Esophagus mucosa (tissue), 1 donor: ENCODE results near the gene LRRC74A. TPM values are rescaled to one million over a fixed set of nuclear protein-coding genes. Genes with fewer than 3 reads are reported as not detected.

Experiments
- ATAC-seq: fragments of 200-7000 bp; cut with Tn5 transposase; one replicate; pipeline ENCODE4 v1.9.1; 2020
- total RNA-seq: library from RNA; stranded (reverse); gene quantifications from one replicate; pipeline ENCODE4 v1.2.4, GENCODE V29; 2023
- donor health status: DM: yes; HTN: yes; CAD: no.

The LRRC74A gene
- total RNA-seq, 1 donor from 2014 or later: not detected

GRCh38 chr14:76810953-76811400, 15.2 kb upstream of the LRRC74A start:
- no peak for ATAC-seq

DNA sequence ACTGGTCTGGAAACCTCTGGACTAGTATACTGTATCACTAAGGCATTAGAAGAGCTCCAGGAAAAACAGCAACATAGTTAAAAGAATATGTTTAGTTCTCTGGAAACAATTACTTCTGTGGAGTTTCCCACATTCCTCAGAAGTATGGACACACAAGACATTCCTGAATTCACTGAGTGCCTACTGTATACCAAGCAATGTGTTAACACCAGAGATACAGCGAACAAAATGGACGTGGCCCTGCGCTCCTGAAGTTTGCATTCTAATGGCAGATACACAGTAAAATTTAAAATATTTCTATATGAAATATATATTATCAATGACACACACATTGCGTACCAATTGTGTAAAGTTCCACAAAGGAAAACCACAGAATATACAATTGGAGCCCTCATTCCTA, 14.6 kb upstream of the LRRC74A start:
- ATAC-seq: no peak

DNA sequence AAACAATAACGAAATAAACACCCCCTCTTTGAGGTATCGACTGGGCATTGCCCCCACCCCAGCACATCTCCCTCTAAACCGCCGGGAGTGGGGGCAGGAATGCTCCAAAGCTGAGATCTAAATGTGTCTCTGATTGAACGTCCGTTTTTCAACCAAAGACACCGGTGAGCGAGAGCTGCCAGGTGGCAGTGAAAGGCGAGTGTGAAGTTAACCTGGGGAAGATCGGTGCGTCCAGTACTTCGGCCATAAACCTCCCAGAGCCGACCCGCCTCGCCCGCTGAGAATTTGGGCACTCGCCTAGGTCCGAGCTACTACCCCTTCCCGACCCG, 14.2 kb upstream of the LRRC74A start:
- no peak for ATAC-seq

GRCh38 chr14:76812422-76813383, 13.5 kb upstream of the LRRC74A start, which contains the start of gene ANGEL1:
TSS of gene ANGEL1 (minus strand) at chr14:76812882. CDS start at chr14:76812827, 55 bp downstream.
- ATAC-seq: peak; percentile 98

- ATAC-seq: no peak
These were observed 11.2 kb upstream of the LRRC74A start for GRCh38 chr14:76814726-76815645.

GRCh38 chr14:76820700-76821099, 5.5 kb upstream of the LRRC74A start:
- no peak for ATAC-seq

DNA sequence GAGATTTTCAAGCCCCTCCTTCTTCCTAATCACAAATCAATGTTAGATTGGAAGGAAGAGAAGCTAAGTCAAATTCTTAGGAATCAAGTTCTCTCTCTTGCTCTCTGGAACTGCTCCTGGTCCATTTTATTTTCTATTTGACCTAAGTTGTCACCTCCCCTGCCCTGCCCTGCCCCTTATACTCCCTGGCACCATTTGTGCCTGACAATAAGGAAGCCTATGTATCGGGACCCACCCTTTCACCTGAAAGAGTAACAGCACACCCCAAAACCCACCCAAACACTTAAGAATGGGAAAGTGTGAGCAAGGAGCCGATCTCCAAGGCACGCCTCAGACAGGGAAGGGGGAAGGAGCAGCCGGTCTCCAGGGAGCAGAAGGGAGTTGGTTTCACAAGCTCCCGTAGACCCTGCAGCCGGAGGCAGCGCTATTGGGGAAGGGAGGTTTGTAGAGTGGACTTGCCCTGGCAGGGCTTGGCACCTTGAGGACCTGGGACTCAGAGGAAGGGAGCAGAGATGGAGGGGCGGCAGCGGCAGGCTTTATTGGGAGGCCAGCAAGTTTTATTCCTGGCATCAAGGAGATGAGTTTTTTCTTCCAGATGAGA, 1.6 kb downstream of the LRRC74A start:
- ATAC-seq: no peak

GRCh38 chr14:76828339-76829012, 2.3 kb downstream of the LRRC74A start:
- no peak for ATAC-seq

GRCh38 chr14:76829013-76829365, 2.8 kb downstream of the LRRC74A start:
- ATAC-seq: no peak

DNA sequence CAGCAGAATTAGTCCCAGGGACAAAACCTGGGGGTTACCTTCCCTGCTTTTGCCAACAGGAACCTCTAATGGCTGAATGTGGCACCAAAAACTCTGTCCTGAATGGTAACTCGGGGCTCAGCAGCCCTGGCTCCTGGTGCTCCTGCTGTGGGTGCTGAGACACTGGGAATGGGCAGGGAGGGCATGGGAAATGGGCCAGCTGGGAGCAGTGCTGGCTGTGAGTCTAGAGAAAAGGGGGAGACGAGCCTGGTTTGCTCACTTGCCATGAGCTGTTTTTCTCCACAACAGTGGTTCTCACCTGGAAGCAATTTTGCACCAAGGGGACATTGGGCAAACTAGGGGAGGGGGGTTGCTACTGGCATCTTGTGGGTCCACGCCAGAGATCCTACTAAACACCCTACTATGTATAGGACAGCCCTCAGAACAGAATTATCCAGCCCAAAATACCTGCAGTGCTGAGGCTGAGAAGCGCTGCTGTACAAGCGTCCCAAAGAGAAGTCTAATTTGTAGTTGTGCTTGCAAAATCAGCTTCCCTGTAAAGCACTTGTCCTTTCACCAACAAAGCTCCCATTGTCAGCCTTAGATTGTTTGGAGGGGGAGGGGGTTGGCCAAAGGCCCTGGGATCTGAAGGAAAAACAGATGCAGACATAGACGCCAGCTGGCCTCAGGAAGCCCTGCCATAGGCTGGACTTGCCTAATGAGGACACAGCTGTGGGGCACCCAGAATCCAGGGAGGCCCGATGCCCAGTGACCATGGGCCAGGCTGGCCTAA, 3.6 kb downstream of the LRRC74A start:
- ATAC-seq: no peak

GRCh38 chr14:76830556-76830955, 4.3 kb downstream of the LRRC74A start:
- ATAC-seq: no peak

DNA sequence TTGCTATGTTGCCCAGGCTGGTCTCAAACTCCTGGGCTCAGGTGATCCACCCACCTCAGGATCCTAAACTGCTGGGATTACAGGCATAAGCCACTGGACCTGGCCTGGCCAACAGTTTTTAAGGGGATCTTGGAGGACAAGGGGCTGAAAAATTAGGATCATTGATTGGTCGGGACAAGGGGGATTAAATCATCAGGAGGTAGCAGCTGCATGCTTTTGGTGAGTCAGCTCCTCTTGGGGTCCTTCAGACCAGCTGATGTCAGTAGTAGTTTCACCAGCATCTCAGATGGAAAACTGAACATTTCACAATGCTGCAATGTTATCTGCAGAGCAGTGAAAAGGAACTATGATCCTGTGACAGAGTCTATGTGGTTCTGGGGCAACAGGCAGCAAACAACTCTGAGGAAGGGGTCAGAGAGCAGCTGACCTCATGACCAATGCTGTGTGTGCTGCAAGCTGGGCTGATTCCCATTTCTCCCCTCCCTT, 6.3 kb downstream of the LRRC74A start:
- no peak for ATAC-seq

DNA sequence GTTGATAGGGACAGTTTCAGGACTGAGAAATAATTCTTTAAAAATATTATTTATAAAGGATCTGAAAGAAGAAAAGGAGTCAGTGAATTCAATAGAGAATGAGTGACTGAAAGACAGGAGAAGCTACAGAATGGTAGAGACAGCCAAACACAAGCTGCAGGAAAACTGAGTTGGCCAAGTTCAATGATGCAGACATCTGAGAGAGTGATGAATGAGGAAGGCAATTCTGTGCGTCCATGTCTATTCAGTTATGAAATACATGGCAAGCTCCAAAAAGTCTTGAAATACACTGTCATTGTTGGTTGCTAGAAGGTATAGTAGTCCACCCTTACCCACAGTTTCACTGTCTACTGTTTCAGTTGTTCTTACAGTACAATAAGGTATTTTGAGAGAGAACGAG, 6.8 kb downstream of the LRRC74A start:
- ATAC-seq: no peak

DNA sequence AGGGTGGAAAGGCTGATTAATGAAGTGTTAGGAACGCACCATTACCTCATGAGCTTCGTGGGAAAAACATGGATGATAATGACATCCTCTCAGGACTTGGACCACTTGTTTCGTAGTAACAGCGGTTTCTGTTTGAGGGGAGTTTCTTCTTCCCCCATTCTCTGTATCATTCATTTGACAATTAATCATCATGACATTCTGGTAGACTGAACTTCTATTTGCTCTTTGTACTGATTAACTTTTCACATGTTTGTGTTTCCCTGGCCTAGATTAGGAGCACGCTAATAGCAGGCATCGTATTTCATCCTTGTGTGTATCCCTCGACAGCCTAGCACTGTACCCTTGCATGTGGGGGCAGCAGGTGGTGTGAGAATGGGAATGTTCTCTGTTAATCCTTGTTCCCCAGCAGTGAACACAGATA, 8.0 kb downstream of the LRRC74A start:
- ATAC-seq: no peak

DNA sequence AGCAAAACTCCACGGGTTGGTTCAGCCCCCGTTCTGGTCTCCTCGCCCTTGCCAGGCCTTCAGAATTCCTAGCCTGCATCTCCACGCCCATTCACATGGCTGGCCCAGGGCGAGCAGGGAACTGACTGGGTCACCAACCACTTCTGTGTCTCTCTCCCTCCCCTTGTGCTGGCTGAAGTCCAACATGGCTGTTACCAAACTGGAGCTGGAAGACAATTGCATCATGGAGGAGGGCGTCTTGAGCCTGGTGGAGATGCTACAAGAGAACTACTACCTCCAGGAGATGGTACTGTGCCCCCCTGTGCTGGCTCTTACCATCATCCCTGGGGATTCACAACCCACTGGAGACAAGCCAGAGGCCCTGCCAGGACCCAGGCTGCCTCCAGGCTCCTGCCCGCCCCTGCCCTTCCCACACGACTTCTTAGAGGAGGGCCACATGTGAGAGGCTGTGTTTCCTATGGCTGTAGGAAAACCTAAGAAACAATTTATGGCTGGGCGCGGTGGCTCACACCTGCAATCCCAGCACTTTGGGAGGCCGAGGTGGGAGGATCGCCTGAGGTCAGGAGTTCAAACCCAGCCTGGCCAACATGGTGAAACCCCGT, 9.9 kb downstream of the LRRC74A start:
- no peak for ATAC-seq

DNA sequence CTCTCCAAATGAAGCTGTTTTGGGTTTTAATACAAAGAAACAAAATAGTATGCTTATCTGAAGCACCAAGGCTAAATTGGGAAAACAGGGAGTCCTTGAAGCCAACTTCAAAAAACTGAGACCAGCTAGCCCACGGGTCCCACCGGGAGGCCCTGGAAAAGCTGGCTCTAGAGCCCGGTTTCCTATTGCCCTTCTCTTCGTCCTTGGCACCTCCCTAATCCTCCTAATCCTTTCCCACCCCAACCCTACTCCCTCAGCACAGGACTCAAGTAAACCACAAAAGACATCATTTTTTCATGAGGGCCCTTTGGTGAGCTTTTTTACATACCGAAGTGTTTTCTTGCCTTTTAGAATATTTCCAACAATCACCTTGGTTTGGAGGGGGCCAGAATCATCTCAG, 11.3 kb downstream of the LRRC74A start:
- ATAC-seq: no peak

DNA sequence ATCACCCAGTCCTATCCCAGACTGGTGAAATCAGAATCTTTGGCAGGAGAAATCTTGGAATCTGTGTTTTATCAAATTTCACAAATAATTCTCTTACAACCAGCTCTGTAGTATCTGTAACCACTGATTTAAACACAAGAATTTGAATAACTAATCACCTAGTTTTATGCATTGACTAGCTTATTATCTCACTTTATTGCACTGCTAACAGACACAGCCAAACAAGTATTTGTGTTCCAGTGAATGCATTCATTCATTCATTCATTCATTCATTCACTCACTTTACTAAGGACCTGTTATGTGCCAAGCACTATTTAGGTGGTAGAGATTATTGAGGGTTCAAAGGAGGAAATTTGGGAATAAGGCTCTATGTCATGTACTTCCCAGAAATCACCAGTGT, 16.2 kb downstream of the LRRC74A start:
- ATAC-seq: no peak

DNA sequence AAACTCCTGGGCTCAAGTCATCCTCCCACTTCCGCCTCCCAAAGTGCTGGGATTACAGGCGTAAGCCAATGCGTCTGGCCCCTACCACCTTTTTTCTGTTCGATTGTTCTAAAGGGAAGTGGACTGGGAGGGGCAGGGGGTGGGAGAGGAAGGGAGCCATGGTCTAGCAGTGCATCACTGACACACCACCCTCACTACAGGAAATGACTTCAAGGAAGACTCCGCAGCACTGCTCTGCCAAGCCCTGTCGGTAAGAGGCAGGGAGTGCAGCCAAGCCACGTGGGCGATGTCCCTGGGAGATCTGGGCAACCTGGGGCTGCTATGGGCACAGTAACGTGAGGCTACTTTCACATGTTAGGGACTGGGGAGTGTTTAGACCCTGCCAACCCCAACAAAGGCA, 18.0 kb downstream of the LRRC74A start:
- peak; percentile 95 for ATAC-seq

- ATAC-seq: no peak
These were observed 20.3 kb downstream of the LRRC74A start for GRCh38 chr14:76846331-76847047.

- no peak for ATAC-seq
These were observed 22.7 kb downstream of the LRRC74A start for GRCh38 chr14:76848879-76849278.
